ENCODE measurements around the gene ABCE1. TPM values are rescaled to one million over a fixed set of nuclear protein-coding genes. Genes with fewer than 3 reads are reported as not detected.

Gene ABCE1
- 41.2 TPM for total RNA-seq
- long read RNA-seq, transcript ABCE1-201 (18 exons, 3,921 nt), result major isoform, 49 of 63 reads
- long read RNA-seq, partial matches to known transcripts, result 2 of 63 reads
- long read RNA-seq, other reads (novel, unspliced or antisense), result 12 of 63 reads

DNA sequence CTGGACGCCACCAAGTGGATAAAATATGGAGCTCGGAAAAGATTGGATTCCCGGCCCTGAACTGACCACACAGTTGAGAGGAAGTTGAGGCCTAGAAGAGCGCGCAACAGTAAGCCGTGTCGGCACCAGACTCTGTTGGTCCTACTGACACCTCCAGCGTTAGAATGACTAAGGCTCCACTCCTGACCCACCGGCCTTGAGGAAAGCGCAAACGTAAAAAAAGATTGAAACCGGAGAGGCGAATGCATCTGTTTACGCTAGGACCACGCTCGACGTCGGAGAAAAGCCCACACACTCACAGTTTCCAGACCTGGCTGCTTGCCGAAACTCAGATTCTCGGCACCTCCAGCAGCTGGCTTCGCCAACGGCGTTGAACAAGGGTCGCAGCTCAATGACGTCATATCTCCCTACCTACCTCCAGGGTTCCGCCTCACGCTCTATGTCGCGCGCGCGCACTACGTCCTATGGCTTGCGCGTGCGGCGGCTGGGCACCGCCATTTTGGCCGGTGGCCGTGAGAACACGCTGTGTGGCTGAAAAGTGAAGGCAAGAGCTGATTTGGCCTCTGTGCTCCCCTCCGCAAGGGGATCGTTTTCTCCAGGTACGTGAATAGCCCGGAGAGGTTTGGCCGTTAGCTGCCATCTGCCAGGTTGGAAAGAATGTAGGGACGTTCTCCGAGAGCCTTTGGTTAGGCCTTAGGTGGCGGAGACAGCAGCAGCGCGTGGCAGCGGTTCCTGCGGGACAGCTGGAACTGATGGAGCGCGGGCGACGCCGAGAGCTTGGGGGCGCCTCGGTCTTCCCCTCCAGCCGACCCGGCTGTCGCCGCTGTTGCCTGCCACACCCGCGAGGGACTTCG is at the start of gene ABCE1, which contains the start of gene ANAPC10:
ABCE1 (plus strand) TSS at position 491 of the 854 bp plus-strand sequence. CDS start 6,102 bp downstream, outside the sequence.
ANAPC10 (minus strand) TSS at position 376 of the 854 bp plus-strand sequence. CDS start 2,097 bp downstream, outside the sequence.
- Histone ChIP-seq H3K27me3 (no peaks in the 10 kb centered on the region), H3K4me3 (peak within 1 kb of the TSS; percentile 94), H3K9me3 (peaks cover 5% of the 10 kb centered on the region), H3K27ac (peak within 1 kb of the TSS; percentile 96), H3K36me3 (peaks cover 23% of the 10 kb centered on the region), H3K4me1 (peaks cover 34% of the 10 kb centered on the region)
- peak; percentile 99 for ATAC-seq
- intact Hi-C loops (cut with DNase I), result no loop called here
- TF ChIP-seq, protein P1, sequence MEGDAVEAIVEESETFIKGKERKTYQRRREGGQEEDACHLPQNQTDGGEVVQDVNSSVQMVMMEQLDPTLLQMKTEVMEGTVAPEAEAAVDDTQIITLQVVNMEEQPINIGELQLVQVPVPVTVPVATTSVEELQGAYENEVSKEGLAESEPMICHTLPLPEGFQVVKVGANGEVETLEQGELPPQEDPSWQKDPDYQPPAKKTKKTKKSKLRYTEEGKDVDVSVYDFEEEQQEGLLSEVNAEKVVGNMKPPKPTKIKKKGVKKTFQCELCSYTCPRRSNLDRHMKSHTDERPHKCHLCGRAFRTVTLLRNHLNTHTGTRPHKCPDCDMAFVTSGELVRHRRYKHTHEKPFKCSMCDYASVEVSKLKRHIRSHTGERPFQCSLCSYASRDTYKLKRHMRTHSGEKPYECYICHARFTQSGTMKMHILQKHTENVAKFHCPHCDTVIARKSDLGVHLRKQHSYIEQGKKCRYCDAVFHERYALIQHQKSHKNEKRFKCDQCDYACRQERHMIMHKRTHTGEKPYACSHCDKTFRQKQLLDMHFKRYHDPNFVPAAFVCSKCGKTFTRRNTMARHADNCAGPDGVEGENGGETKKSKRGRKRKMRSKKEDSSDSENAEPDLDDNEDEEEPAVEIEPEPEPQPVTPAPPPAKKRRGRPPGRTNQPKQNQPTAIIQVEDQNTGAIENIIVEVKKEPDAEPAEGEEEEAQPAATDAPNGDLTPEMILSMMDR (IDR thresholded peaks at IDR 0.05), result peak; percentile 10
- DNase-seq, result peak; percentile 96

DNA sequence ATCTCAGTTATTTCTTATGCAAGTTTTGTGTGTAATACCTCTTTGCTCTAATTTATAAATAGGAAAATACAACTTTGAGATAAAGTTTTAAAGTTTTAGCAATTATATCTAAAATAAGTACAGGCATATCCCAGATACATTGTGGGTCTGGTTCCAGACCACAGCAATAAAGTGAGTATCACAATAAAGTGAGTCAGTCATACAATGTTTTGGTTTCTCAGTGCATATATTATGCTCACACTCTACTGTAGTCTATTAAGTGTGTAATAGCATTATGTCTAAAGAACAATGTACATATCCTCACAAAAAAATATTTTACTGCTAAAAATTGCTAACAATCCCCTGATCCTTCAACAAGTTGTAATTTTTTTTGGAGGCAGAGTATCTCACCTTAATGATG is 49.3 kb upstream of the ABCE1 start:
- intact Hi-C loops (cut with DNase I), result no loop called here
- Histone ChIP-seq H3K27me3 (no peaks in the 10 kb centered on the region), H3K27ac (no peak overlapping the region), H3K36me3 (no peaks in the 10 kb centered on the region), H3K4me1 (no peaks in the 10 kb centered on the region), H3K9me3 (no peaks in the 10 kb centered on the region), H3K4me3 (no peak overlapping the region)
- TF ChIP-seq, protein P1 (IDR thresholded peaks at IDR 0.05), result no peak
- no peak for DNase-seq
- no peak for ATAC-seq

DNA sequence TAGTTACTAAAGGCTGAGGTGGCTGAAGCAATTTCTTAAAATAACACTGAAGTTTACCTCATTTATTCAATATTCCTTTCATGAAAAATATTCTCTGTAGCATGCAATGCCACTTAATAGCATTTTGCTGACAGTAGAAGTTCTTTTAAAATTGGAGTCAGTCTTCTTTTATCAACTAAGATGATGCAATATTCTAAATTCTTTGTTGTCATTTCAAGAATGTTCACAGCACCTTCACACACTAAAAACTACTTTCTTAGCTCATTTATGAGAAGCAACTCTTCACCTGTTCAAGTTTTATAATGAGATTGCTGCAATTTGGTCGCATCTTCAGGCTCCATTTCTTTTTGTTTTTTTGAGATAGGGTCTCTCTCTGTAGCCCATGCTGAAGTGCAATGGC is 48.9 kb upstream of the ABCE1 start:
- Histone ChIP-seq H3K4me3 (no peak overlapping the region), H3K4me1 (no peaks in the 10 kb centered on the region), H3K27ac (no peak overlapping the region), H3K9me3 (no peaks in the 10 kb centered on the region), H3K27me3 (no peaks in the 10 kb centered on the region), H3K36me3 (no peaks in the 10 kb centered on the region)
- DNase-seq (no peak), ATAC-seq (no peak)
- TF ChIP-seq, protein P1 (IDR thresholded peaks at IDR 0.05), result no peak
- intact Hi-C loops (cut with DNase I), result no loop called here

DNA sequence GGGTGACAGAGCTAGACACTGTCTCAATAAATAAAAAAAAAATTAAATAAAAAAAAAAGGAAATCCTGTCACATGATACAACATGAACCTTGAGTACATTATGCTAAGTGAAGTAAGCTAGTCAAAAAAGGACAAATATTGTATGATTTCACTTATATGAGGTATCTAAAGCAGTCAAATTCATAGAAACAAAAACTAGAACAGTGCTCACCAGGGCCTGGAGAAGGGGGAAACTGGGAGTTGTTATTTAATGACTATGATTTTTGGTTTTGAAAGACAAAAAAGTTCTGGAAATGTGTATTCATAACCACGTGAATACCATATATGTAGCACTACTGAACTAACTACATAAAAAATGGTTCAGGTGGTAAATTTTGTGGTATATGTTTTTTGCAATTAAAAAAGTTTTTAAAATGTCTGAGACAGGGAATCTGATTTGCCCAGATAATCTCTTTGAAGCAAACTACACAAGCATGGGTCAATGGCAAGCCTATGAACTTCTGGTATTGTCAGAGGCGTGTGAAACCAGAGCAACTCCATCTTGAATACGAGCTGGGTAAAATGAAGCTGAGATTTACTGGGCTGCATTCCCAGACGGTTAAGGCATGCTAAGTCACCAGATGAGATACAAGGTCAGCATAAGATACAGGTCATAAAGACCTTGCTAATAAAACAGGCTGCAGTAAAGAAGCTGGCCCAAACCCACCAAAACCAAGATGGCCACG is 42.4 kb upstream of the ABCE1 start:
- TF ChIP-seq, protein P1 (IDR thresholded peaks at IDR 0.05), result no peak
- ATAC-seq, result no peak
- Histone ChIP-seq H3K4me3 (no peak overlapping the region), H3K9me3 (no peaks in the 10 kb centered on the region), H3K36me3 (no peaks in the 10 kb centered on the region), H3K27me3 (no peaks in the 10 kb centered on the region), H3K4me1 (no peaks in the 10 kb centered on the region), H3K27ac (no peak overlapping the region)
- DNase-seq, result no peak
- intact Hi-C loops (cut with DNase I), result no loop called here

DNA sequence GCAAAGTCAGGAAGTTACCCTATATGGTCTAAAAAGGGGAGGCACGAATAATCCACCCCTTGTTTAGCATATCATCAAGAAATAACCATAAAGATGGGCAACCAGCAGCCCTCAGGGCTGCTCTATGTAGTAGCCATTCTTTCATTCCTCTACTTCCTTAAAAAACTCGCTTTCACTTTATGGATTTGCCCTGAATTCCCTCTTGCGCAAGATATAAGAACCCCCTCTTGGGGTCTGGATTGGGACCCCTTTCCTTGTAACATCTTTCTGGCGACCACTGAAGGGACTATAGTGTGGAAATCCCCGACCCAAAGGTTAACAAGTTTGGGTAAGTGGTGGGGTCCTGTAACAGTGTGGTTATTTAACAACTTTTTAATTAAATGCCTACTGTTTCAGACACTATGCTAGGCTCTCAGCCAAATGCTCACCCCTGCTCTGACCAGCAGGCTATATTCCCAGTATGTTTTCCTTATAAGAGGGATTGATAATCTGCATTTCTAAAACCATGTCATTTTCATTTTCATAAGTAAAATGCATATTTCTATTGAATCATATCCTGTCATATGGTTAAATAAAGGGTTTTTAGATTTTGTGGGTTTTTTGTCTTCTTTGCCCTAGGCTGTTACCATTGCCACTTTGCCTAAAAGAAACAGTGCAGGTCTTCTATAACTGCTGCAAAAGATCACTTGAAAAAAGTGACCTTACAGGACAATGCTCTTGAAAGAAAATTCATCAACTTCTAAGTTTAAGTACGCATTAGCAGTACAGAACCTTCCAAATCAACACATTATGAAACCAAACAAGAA is 41.6 kb upstream of the ABCE1 start:
- no peak for ATAC-seq
- no peaks in the 10 kb centered on the region for H3K27me3 ChIP-seq
- no peaks in the 10 kb centered on the region for H3K36me3 ChIP-seq
- H3K4me3 ChIP-seq, result no peak overlapping the region
- no peaks in the 10 kb centered on the region for H3K4me1 ChIP-seq
- TF ChIP-seq, protein P1 (IDR thresholded peaks at IDR 0.05), result no peak
- H3K27ac ChIP-seq, result no peak overlapping the region
- intact Hi-C loops (cut with DNase I), result no loop called here
- DNase-seq, result no peak
- no peaks in the 10 kb centered on the region for H3K9me3 ChIP-seq

Data from upper lobe of right lung (tissue), 1 donor.